ENCODE data around the gene BRI3. TPM values are rescaled to one million over a fixed set of nuclear protein-coding genes. Genes with fewer than 3 reads are reported as not detected.

BRI3 gene
- total RNA-seq, 2 experiments from 2014 or later, result 68.0 to 76.5 TPM

- no peak for ATAC-seq (ENCODE audit: poor library complexity)
- Histone ChIP-seq H3K27ac (ENCODE audit: low read depth in 1 of 2, low read length in 2 of 2) (no peak overlapping the region), H3K4me3 (ENCODE audit: low read length) (no peak overlapping the region), H3K36me3 (ENCODE audit: insufficient read depth, low read length) (no peaks in the 10 kb centered on the region), H3K4me1 (ENCODE audit: insufficient read depth, low read length) (no peaks in the 10 kb centered on the region), H3K27me3 (ENCODE audit: control insufficient read depth in 1 of 2, insufficient read depth in 2 of 2, low read length in 2 of 2) (no peaks in the 10 kb centered on the region), H3K9me3 (ENCODE audit: control insufficient read depth in 1 of 2, insufficient read depth in 1 of 2, low read length in 2 of 2) (no peaks in the 10 kb centered on the region)
- no peaks in the 10 kb centered on the region for H3K9me3 Mint-ChIP-seq
- no peak for TF ChIP-seq CTCF (IDR thresholded peaks at IDR 0.05)
- H3K36me3 Mint-ChIP-seq (ENCODE audit: low read depth), result no peaks in the 10 kb centered on the region
- ChIA-PET POLR2A (no interaction called here), CTCF (no interaction called here)
- intact Hi-C loops (cut with DNase I, micrococcal nuclease), result no loop called here
- no peak for DNase-seq
- H3K4me1 Mint-ChIP-seq (ENCODE audit: low read depth), result no peaks in the 10 kb centered on the region
- no peaks in the 10 kb centered on the region for H3K27me3 Mint-ChIP-seq
- no peak overlapping the region for H3K27ac Mint-ChIP-seq
- no peak overlapping the region for H3K4me3 Mint-ChIP-seq
Measured at GRCh38 chr7:98309566-98309965, 28.1 kb downstream of the BRI3 start.

- Histone ChIP-seq H3K36me3 (ENCODE audit: insufficient read depth, low read length) (no peaks in the 10 kb centered on the region), H3K27ac (ENCODE audit: low read depth in 1 of 2, low read length in 2 of 2) (no peak overlapping the region), H3K27me3 (ENCODE audit: control insufficient read depth in 1 of 2, insufficient read depth in 2 of 2, low read length in 2 of 2) (no peaks in the 10 kb centered on the region), H3K4me1 (ENCODE audit: insufficient read depth, low read length) (no peaks in the 10 kb centered on the region), H3K4me3 (ENCODE audit: low read length) (no peak overlapping the region), H3K9me3 (ENCODE audit: control insufficient read depth in 1 of 2, insufficient read depth in 1 of 2, low read length in 2 of 2) (peaks cover 0 to under 1% of the 10 kb centered on the region in 2 experiments)
- no peak for ATAC-seq (ENCODE audit: poor library complexity)
- Mint-ChIP-seq H3K4me3 (no peak overlapping the region), H3K27ac (no peak overlapping the region), H3K27me3 (no peaks in the 10 kb centered on the region), H3K36me3 (ENCODE audit: low read depth) (no peaks in the 10 kb centered on the region), H3K9me3 (no peaks in the 10 kb centered on the region), H3K4me1 (ENCODE audit: low read depth) (no peaks in the 10 kb centered on the region)
- intact Hi-C loops (cut with DNase I, micrococcal nuclease), result no loop called here
- POLR2A ChIA-PET, result no interaction called here
- DNase-seq, result no peak
- no peak for TF ChIP-seq CTCF (IDR thresholded peaks at IDR 0.05)
- CTCF ChIA-PET, result no interaction called here
Measured at GRCh38 chr7:98312201-98312600, 30.7 kb downstream of the BRI3 start.

- no peak for TF ChIP-seq CTCF (IDR thresholded peaks at IDR 0.05)
- H3K4me3 Mint-ChIP-seq, result no peak overlapping the region
- H3K27me3 ChIP-seq (ENCODE audit: control insufficient read depth in 1 of 2, insufficient read depth in 2 of 2, low read length in 2 of 2), result no peaks in the 10 kb centered on the region
- no peaks in the 10 kb centered on the region for H3K4me1 Mint-ChIP-seq (ENCODE audit: low read depth)
- no peaks in the 10 kb centered on the region for H3K36me3 ChIP-seq (ENCODE audit: insufficient read depth, low read length)
- no peaks in the 10 kb centered on the region for H3K9me3 Mint-ChIP-seq
- no peaks in the 10 kb centered on the region for H3K27me3 Mint-ChIP-seq
- no peak overlapping the region for H3K27ac Mint-ChIP-seq
- H3K4me1 ChIP-seq (ENCODE audit: insufficient read depth, low read length), result no peaks in the 10 kb centered on the region
- no peak overlapping the region for H3K27ac ChIP-seq (ENCODE audit: low read depth in 1 of 2, low read length in 2 of 2)
- H3K4me3 ChIP-seq (ENCODE audit: low read length), result no peak overlapping the region
- peaks cover 3% of the 10 kb centered on the region for H3K36me3 Mint-ChIP-seq (ENCODE audit: low read depth)
- H3K9me3 ChIP-seq (ENCODE audit: control insufficient read depth in 1 of 2, insufficient read depth in 1 of 2, low read length in 2 of 2), result peaks cover 0 to 4% of the 10 kb centered on the region in 2 experiments
- DNase-seq, result no peak
- no peak for ATAC-seq (ENCODE audit: poor library complexity)
- intact Hi-C loops (cut with DNase I, micrococcal nuclease), result no loop called here
- CTCF ChIA-PET, result no interaction called here
- POLR2A ChIA-PET, result no interaction called here
Measured at GRCh38 chr7:98314469-98314868, 33.0 kb downstream of the BRI3 start.
